ENCODE results near the gene FURIN. TPM values are rescaled to one million over a fixed set of nuclear protein-coding genes. Genes with fewer than 3 reads are reported as not detected.
"Not testable (repeated sequence)": the region's sequence is repeated elsewhere in the genome, so short reads cannot be mapped to it uniquely, and the experiment has no call there.

Gene FURIN
- total RNA-seq, 2 donors from 2014 or later = 381 to 721 TPM

DNA sequence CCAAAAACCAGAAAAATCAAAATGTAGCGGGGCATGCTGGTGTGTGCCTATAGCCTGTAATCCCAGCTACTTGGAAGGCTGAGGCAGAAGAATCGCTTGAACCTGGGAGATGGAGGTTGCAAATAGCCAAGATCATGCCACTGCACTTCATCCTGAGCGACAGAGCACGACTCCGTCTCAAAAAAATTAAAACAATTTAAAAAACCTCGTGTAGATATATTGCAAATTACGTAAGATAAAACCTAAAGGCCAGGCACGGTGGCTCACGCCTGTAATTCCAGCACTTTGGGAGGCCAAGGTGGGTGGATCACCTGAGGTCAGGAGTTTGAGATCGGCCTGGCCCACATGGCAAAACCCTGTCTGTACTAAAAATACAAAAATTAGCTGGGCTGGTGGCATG is 58.4 kb downstream of the FURIN start:
- not testable (repeated sequence) for DNase-seq (ENCODE audit: low spot score in 2 of 2); ATAC-seq; H3K9me3 Mint-ChIP-seq
- H3K27ac Mint-ChIP-seq = peak overlapping the region in 1 of 2 donors; percentile 36
- peaks cover 16 to 23% of the 10 kb centered on the region in 2 donors for H3K36me3 Mint-ChIP-seq

- ATAC-seq; H3K27ac Mint-ChIP-seq; H3K9me3 Mint-ChIP-seq; DNase-seq (ENCODE audit: low spot score in 2 of 2): not testable (repeated sequence)
- peaks cover 18 to 25% of the 10 kb centered on the region in 2 donors for H3K36me3 Mint-ChIP-seq
These were observed 59.7 kb downstream of the FURIN start for GRCh38 chr15:90928106-90928505.

- no peaks in the 10 kb centered on the region for H3K9me3 Mint-ChIP-seq
- ATAC-seq (no peak), DNase-seq (ENCODE audit: low spot score in 2 of 2) (no peak)
- H3K36me3 Mint-ChIP-seq = peaks cover 18 to 25% of the 10 kb centered on the region in 2 donors
- peak overlapping the region; percentile 98 to 99 for H3K27ac Mint-ChIP-seq
These were observed 61.0 kb downstream of the FURIN start for GRCh38 chr15:90929246-90930019.

- DNase-seq (ENCODE audit: low spot score in 2 of 2) (no peak), ATAC-seq (no peak)
- Mint-ChIP-seq H3K36me3 (peaks cover 20 to 26% of the 10 kb centered on the region in 2 donors), H3K27ac (peak overlapping the region; percentile 98 to 99), H3K9me3 (no peaks in the 10 kb centered on the region)
These were observed 62.6 kb downstream of the FURIN start for GRCh38 chr15:90930861-90931574.

DNA sequence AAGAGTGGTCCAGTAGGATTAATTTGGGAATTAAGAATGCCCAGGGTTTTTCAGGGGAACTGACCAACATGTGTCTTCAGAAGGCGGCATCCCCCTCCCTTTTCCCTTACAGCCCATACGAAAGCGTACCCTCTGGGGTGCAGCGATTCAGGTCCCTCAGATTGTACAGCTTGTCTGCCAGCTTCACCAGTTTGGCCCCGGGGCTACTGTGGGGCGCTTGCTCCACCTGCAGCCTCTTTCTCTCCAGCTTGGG is 63.1 kb downstream of the FURIN start:
- Mint-ChIP-seq H3K36me3 (peaks cover 25 to 31% of the 10 kb centered on the region in 2 donors), H3K9me3 (no peaks in the 10 kb centered on the region), H3K27ac (peak overlapping the region; percentile 99)
- DNase-seq (ENCODE audit: low spot score in 2 of 2) = no peak
- ATAC-seq = no peak

DNA sequence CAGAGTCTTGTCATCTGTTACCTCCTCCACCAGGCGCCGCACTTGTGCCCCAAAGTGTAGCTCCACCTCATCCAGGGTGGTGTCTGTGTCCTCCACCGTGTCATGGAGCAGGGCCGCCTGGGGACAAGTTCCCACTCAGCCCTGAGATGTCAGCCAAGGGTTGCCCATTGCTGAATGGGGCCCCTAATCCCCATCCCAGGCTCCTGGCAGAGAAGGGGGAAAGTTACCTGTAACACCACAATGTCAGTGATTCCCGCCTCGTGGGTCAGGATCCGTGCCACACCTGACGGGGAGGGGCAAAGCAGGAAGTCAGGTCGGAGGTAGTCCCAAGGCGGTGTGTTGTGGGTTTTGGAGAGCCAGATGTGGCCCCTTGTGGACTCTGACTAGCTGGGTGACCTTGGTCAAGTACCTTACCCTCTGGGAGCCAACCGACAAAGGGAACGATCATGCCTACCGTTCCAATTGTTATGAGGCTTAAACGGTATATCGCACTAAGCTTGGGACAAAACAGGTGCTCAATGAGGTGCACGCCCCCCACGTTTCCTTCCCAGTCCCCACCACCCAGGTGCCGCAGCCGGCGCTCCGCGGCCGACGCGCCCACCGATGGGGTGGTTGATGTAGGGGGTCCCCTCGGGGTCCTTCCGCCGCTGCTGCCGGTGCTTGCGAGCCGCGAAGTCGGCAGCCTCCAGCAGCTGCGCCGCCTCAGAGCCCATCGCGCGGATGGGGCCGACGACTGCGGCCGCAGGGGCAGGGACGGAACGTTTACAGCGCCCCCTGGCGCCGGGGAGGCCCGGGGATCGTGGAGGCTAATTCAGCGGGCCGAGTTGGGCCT is 63.7 kb downstream of the FURIN start, which contains the start of gene HDDC3:
Gene HDDC3, minus strand, starts transcription at position 722 of the 832 bp plus-strand sequence. Its CDS starts 9 bp downstream, at position 713.
- ATAC-seq = peak; percentile 57 to 64
- no peaks in the 10 kb centered on the region for H3K9me3 Mint-ChIP-seq

GRCh38 chr15:90932660-90932991 is 64.2 kb downstream of the FURIN start:
- Mint-ChIP-seq H3K36me3 (peaks cover 29 to 32% of the 10 kb centered on the region in 2 donors), H3K27ac (peak overlapping the region; percentile 93 to 99), H3K9me3 (no peaks in the 10 kb centered on the region)
- no peak for DNase-seq (ENCODE audit: low spot score in 2 of 2)
- ATAC-seq = no peak

More for the DNA sequence above, 63.7 kb downstream of the FURIN start, which contains the start of gene HDDC3:
- peak; percentile 87 to 98 for DNase-seq (ENCODE audit: low spot score in 2 of 2)
- peaks cover 29 to 32% of the 10 kb centered on the region in 2 donors for H3K36me3 Mint-ChIP-seq
- peak within 1 kb of the TSS; percentile 99 for H3K27ac Mint-ChIP-seq

Other genes starting within 250 kb of the FURIN start
- 10 to 100 TPM; 71.9 to 79.6 TPM for gene BLM, start 151.2 kb upstream of the FURIN start, total RNA-seq
- 10 to 100 TPM; 83.9 to 91.4 TPM for gene FES, start 15.9 kb downstream of the FURIN start, total RNA-seq
- 100 to 1,000 TPM in 1 of 2 donors, 10 to 100 TPM in 1; 99.8 to 225 TPM for gene MAN2A2, start 34.7 kb downstream of the FURIN start, total RNA-seq
- gene HDDC3, start 64.0 kb downstream of the FURIN start, total RNA-seq = 10 to 100 TPM; 18.9 to 32.4 TPM
- gene UNC45A, start 66.7 kb downstream of the FURIN start, total RNA-seq = 100 to 1,000 TPM in 1 of 2 donors, 10 to 100 TPM in 1; 75.5 to 112 TPM
- gene RCCD1, start 86.3 kb downstream of the FURIN start, total RNA-seq = 10 to 100 TPM; 37.7 to 58.7 TPM
- gene PRC1, start 125.9 kb downstream of the FURIN start, total RNA-seq = 100 to 1,000 TPM; 115 to 233 TPM
- 10 to 100 TPM; 22.2 to 34.4 TPM for gene VPS33B, start 154.0 kb downstream of the FURIN start, total RNA-seq
- gene SV2B, start 231.7 kb downstream of the FURIN start, total RNA-seq = under 1 TPM; 0.12 to 0.20 TPM